ENCODE results near the gene FER.
A peak's percentile ranks its signal among the peaks of the same experiment; 100 is the strongest.

Gene FER

GRCh38 chr5:108749128-108749861 is 1.6 kb downstream of the FER start (continued):
- TF ChIP-seq ZBTB20 (tag by site-specific recombination; IDR thresholded peaks at IDR 0.05) (no peak), ZNF121 (tag by site-specific recombination; IDR thresholded peaks at IDR 0.05) (no peak), ZSCAN30 (tag by site-specific recombination; IDR thresholded peaks at IDR 0.05) (peak; percentile 74), EGR2 (tag by site-specific recombination; IDR thresholded peaks at IDR 0.05; ENCODE audit: low read depth) (peak; percentile 85), ZNF398 (tag by site-specific recombination; IDR thresholded peaks at IDR 0.05) (peak; percentile 81), SP7 (tag by site-specific recombination; IDR thresholded peaks at IDR 0.05) (peak; percentile 30; the same call in 1 of the 2 replicates), ZNF146 (tag by site-specific recombination; IDR thresholded peaks at IDR 0.05) (no peak), ZNF600 (tag by site-specific recombination; IDR thresholded peaks at IDR 0.05) (no peak; the same call in 1 of the 2 replicates), KLF7 (tag by site-specific recombination; IDR thresholded peaks at IDR 0.05; ENCODE audit: borderline replicate concordance) (0 out of 2 replicates have a peak, but pooled peaks have one; percentile 2), ZNF510 (tag by site-specific recombination; IDR thresholded peaks at IDR 0.05; ENCODE audit: insufficient replicate concordance) (no peak), ZNF626 (tag by site-specific recombination; IDR thresholded peaks at IDR 0.05) (no peak), HOXD13 (CRISPR knock-in tag; IDR thresholded peaks at IDR 0.05; ENCODE audit: borderline replicate concordance) (no peak), HOXC10 (CRISPR knock-in tag; IDR thresholded peaks at IDR 0.05) (no peak), ZEB2 (tag by site-specific recombination; IDR thresholded peaks at IDR 0.05) (peak; percentile 66), ZFP37 (tag by site-specific recombination; IDR thresholded peaks at IDR 0.05) (no peak), PBX3 (CRISPR knock-in tag; IDR thresholded peaks at IDR 0.05) (no peak), ZNF488 (tag by site-specific recombination; IDR thresholded peaks at IDR 0.05) (no peak), ZNF521 (tag by site-specific recombination; IDR thresholded peaks at IDR 0.05) (no peak), PATZ1 (tag by site-specific recombination; IDR thresholded peaks at IDR 0.05) (peak; percentile 49)

- Histone ChIP-seq H3K9me3 (ENCODE audit: control insufficient read depth, insufficient read depth, low read depth, low read length) (no peaks in the 10 kb centered on the region), H3K4me1 (ENCODE audit: control insufficient read depth, insufficient read depth, low read length) (peaks cover 9% of the 10 kb centered on the region), H3K27ac (ENCODE audit: extremely low read depth, low read depth, low read length) (no peak overlapping the region), H3K4me3 (ENCODE audit: low read depth, low read length) (no peak overlapping the region), H3K36me3 (ENCODE audit: control insufficient read depth in 2 of 2, insufficient read depth in 1 of 2, low read length in 2 of 2) (0 out of 3 replicates have a peak, but pooled peaks cover 0 to 4% of the 10 kb centered on the region in 2 experiments)
- ChIA-PET CTCF (no interaction called here), POLR2A (interaction anchor here (0.6 kb wide), 1 partner anchor 25 kb away, joined by 3 read pairs; no protein-coding TSS in a partner anchor)
- TF ChIP-seq BCL11B (tag by site-specific recombination; IDR thresholded peaks at IDR 0.05; ENCODE audit: low read depth): no peak
- TF ChIP-seq ZNF362 (tag by site-specific recombination; IDR thresholded peaks at IDR 0.05): no peak
- TF ChIP-seq PRDM6 (tag by site-specific recombination; IDR thresholded peaks at IDR 0.05): no peak
- TF ChIP-seq GFI1B (tag by site-specific recombination; IDR thresholded peaks at IDR 0.05): no peak
- TF ChIP-seq AEBP2 (tag by site-specific recombination; IDR thresholded peaks at IDR 0.05; ENCODE audit: borderline replicate concordance): no peak
- no peak for TF ChIP-seq PBX3 (CRISPR knock-in tag; IDR thresholded peaks at IDR 0.05)
Observed at GRCh38 chr5:108753331-108753730, 5.6 kb downstream of the FER start.
